Measurements from ENCODE around the gene MRPS35.

DNA sequence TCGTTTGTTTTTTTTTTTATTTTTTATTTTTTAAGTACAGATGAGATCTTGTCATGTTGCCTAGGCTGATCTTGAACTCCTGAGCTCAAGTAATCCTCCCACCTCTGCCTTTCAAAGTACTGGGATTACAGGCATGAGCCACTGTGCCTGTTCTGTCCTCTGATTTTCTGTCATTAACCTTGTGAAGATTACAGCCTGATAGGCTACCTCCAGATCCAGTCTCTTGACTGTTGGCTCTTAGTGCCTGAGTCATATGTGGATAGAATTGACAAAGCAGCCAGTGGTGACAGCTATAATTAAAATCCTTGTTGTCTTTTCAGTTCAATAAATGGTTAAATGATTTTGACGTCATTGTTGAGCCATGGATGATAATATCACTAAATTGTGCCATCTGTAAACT is 35.6 kb upstream of the MRPS35 start:
- TF ChIP-seq, protein P1, sequence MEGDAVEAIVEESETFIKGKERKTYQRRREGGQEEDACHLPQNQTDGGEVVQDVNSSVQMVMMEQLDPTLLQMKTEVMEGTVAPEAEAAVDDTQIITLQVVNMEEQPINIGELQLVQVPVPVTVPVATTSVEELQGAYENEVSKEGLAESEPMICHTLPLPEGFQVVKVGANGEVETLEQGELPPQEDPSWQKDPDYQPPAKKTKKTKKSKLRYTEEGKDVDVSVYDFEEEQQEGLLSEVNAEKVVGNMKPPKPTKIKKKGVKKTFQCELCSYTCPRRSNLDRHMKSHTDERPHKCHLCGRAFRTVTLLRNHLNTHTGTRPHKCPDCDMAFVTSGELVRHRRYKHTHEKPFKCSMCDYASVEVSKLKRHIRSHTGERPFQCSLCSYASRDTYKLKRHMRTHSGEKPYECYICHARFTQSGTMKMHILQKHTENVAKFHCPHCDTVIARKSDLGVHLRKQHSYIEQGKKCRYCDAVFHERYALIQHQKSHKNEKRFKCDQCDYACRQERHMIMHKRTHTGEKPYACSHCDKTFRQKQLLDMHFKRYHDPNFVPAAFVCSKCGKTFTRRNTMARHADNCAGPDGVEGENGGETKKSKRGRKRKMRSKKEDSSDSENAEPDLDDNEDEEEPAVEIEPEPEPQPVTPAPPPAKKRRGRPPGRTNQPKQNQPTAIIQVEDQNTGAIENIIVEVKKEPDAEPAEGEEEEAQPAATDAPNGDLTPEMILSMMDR (IDR thresholded peaks at IDR 0.05), result no peak
- TF ChIP-seq POLR2AphosphoS5 (IDR thresholded peaks at IDR 0.05) (no peak), EP300 (IDR thresholded peaks at IDR 0.05) (no peak), POLR2A (IDR thresholded peaks at IDR 0.05) (no peak)
